NCI-H524 treated with DMSO at 0.1 percent for 48 hours (cell line): ENCODE measurements around the gene PKDCC.
A peak's percentile ranks its signal among the peaks of the same experiment; 100 is the strongest.

Experiments
- DNase-seq: peaks from one replicate; lab custom pipeline; 2025; lab: John Stamatoyannopoulos, UW

Gene PKDCC

GRCh38 chr2:42050010-42050702 is 2.3 kb downstream of the PKDCC start:
- DNase-seq: no peak

DNA sequence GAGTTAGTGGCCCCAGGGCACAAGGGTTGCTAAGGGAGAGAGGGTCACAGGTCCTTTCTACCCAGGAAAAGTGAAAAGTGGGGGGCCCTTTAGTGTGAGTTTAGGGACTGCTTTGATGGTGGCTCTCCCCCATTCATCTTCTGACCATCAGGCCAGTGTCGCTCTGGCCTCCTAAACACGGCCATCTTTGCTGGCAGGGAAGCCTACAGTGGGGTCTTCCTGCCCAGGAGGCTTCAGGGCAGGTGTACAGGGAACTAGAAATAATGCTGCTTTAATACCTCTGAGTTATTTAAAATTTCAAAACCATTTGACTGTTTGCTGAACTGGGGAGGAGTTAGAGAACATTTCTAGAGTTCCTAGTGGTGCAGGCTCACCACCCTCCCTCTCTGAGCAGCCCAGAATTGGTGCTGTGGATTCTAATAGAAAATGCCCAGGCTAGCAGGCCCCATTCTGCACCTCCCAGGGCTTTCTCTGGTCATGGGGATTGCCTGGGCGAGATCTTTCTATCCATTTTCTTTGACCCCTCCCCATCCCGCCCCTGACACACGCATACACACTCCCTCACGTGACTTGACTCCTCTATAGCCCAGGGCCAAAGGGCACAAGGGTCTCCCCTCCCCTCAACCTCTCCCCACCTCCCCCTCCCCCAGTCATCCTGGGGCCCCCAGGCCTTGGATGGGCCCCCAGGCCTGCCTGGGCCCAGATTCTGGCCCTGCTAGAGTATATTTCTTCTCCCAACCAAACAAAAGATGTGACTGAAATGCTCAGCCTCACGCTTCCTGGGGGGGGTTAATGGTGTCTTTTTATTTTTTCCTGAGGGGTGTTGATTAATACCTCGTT is 3.1 kb downstream of the PKDCC start:
- DNase-seq: no peak

- no peak for DNase-seq
Measured at GRCh38 chr2:42051543-42052235, 3.9 kb downstream of the PKDCC start.

GRCh38 chr2:42052702-42053481 is 5.1 kb downstream of the PKDCC start:
- no peak for DNase-seq

DNA sequence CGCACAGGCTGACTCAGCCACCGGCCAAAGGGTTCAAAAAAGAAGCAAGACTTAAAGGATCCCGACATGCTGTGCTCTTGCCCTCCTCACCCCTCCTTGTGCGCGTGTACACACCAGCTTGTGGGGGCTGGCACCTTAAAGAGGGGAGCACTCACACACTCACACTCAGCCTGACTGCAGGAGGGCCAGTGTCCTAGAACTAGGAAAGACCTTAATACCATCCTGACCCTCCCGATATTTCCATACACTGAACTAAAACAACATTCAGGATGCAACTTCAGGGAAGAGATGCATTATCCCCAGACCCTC is 5.6 kb downstream of the PKDCC start:
- DNase-seq: no peak

- no peak for DNase-seq
Measured at GRCh38 chr2:42053791-42054701, 6.2 kb downstream of the PKDCC start.

- DNase-seq: no peak
Measured at GRCh38 chr2:42054714-42055430, 7.1 kb downstream of the PKDCC start.

DNA sequence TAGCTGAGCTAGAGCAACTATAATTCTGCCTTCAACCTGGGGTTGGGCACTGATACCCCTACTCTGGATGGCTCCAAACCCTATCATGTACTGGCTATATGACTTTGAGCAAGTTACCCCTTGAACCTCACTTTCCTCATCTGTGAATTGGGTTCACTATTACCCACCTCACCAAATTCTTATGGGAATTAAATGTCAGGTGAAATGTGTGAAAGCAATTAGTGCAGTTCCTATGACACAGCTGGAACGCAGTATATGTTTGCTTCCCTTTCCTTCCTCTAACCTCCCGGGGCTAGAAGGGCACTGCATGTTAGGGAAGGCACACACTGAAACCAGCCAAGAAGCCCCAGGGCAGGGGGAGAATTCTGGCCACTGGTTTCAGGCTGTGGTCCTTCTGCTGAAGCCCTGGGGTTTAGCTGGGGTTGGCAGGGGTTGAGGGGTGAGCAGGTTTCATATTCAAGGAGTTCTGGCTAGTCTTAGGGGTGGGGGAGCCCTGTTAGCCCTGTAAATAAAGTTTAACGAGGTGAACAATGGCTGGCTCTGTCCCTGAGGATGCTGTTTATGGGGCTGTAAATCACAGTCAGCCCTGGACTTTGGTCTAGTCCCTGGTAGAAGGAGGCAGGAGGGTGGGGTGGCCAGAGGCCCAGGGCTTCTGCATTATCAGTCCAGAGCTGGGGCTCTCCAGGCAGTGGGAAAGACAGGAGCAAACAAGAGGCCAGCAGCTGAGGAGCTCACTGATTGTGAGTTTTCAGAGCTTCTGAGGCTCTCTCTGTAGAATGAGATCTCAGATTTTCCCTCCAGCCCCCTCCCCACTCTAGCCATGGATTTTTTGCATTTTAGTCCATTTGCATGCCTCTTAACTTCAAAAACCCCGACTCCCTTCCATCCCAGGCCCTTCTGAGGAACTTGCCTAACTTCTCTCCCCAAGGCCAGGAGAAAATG is 8.0 kb downstream of the PKDCC start:
- DNase-seq: no peak

GRCh38 chr2:42057159-42057901 is 9.5 kb downstream of the PKDCC start:
- no peak for DNase-seq

- no peak for DNase-seq
Measured at GRCh38 chr2:42057902-42058450, 10.2 kb downstream of the PKDCC start.

- no peak for DNase-seq
Measured at GRCh38 chr2:42059261-42059898, 11.6 kb downstream of the PKDCC start.

DNA sequence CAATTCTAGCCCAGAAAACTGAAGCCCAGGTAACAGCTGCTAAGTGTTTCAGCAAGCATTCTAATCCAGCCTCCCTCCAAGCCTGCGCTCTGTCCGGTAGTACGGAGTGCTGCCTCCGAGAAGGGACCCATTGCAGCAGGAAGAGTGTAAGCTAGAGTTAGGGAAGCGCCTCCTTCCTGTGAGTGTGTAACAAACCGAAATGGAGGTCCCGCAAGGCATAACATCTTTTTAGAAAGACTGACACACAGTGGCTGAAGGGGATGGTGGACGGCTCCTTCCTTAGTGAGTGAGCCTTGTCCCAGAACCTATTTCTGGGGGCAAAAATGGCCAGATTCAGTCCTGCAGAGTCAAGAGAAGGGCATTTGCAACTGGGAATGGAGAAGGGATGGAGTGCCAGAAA is 12.2 kb downstream of the PKDCC start:
- no peak for DNase-seq

DNA sequence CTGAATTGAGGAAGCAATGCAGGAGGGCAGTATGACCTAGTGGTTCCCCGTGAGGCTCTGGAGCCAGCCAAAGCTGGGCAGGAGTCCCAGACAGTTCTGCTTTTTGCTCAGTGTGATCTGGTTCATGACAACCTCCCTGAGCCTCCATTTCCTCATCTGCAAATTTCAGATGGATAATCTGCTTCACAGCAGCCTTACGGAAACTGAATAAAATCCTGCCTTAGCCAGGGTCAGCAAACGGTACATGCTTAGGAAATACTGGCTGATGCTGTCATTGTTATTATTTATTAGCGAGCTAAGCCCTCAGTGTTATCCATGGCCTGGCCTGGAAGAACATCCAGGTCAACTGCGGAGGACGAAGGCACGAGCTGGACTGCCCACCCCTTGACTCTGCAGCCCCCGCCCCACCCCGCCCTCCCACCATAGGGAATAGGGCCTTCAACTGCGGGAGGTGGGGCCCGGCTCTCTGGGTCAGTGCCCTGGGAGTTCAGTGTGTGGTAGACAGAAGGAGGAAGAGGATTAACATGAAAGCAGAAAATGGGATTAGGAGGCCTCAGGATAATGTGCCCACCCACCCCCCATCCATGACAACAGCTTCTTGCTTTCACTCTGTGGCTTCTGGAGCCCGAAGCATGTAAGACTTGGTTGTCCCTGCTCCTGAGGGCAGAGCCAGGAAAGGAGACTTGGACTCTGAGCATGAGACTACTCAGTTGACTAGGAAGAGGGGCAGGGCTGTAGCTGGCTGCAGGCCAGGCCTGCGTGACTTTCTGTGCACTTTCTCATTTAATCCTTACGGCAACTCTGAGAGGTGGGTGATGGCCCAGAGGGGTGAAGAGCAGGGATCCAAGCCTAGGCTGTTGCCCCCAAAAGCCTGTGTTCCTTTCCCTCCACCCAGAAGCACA is 13.1 kb downstream of the PKDCC start:
- peak; percentile 88 for DNase-seq

GRCh38 chr2:42061839-42062238 is 14.0 kb downstream of the PKDCC start:
- no peak for DNase-seq

- peak; percentile 92 for DNase-seq
Measured at GRCh38 chr2:42063431-42064171, 15.8 kb downstream of the PKDCC start.

DNA sequence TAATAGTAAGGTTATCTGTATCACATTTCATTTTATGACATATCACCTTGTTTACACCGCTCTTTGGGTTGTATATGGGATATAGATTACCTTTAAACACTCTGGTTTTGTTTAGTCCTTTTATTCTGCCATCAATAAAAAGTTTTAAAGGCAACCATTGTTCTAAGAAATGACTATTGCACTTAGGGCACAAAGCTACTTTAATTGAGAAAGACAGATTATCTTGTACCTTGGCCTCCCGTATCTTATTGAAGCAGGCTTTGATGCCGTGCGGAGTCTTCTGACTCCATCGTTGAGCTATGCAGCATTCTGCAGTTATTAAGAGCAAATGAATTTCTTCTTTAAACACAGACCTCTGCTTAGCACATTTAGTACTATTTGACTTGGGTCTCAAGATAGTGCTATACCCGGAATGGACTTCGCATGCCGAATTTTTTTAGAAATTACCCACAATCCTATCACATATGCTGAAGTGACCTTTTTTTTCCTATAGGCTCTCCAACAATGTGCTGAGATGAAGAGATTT is 16.7 kb downstream of the PKDCC start:
- no peak for DNase-seq
